Measurements from ENCODE around the gene CAST.

DNA sequence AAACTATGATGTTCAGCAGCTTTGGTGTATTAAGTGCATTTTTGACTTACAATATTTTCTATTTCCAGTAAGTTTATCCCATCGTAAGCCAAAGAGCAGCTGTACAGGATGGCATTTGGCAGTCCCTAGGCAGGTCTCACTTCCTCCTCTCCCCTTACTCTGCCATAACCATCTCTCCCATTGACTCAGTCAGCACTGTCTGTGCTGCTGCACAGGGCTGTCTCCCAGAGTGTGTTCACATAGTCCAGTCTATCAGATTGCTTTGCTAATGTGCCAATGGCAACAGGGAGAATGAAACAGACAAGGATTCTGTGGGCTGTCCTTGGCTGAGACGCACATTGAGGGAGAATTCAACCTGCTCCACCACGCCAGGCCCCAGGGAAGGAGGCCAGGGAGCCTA is 47.0 kb upstream of the CAST start:
- TF ChIP-seq, protein P1, sequence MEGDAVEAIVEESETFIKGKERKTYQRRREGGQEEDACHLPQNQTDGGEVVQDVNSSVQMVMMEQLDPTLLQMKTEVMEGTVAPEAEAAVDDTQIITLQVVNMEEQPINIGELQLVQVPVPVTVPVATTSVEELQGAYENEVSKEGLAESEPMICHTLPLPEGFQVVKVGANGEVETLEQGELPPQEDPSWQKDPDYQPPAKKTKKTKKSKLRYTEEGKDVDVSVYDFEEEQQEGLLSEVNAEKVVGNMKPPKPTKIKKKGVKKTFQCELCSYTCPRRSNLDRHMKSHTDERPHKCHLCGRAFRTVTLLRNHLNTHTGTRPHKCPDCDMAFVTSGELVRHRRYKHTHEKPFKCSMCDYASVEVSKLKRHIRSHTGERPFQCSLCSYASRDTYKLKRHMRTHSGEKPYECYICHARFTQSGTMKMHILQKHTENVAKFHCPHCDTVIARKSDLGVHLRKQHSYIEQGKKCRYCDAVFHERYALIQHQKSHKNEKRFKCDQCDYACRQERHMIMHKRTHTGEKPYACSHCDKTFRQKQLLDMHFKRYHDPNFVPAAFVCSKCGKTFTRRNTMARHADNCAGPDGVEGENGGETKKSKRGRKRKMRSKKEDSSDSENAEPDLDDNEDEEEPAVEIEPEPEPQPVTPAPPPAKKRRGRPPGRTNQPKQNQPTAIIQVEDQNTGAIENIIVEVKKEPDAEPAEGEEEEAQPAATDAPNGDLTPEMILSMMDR (IDR thresholded peaks at IDR 0.05 in 8 of 11, conservative IDR thresholded peaks at IDR 0.05 in 3 of 11): no peak
- no peak for TF ChIP-seq POLR2AphosphoS5 (IDR thresholded peaks at IDR 0.05)

All from spleen (tissue), 7 donors.